Stomach (tissue), 9 donors: ENCODE results near the gene PRR27. TPM values are rescaled to one million over a fixed set of nuclear protein-coding genes. Genes with fewer than 3 reads are reported as not detected.

Experiments used
- DNase-seq, 2 donors: peaks; one replicate each; pipeline versions ENCODE4 v3.0.0 to v3.0.0-alpha.2; 2013 to 2019
- H3K27ac ChIP-seq, 5 donors: fragments of 200-600 bp in 4 of 5; sonication (generic) in 4 of 5; one replicate each; pipeline ENCODE4 v1.5.1; 2013 to 2019; ENCODE audit warnings: mild to moderate bottlenecking in 1 of 5, moderate library complexity in 1 of 5
- H3K27me3 ChIP-seq, 3 donors: fragments of 200-600 bp; sonication (generic); one replicate each; pipeline ENCODE4 v1.5.1; 2017 to 2019; ENCODE audit warnings: mixed run types in 1 of 3
- H3K36me3 ChIP-seq, 4 donors: fragments of 200-600 bp; sonication (generic); 1 replicate in 3 of 4; 2 replicates in 1 of 4; pipeline ENCODE4 v1.5.1; 2016 to 2019
- H3K4me1 ChIP-seq, 4 donors: fragments of 200-600 bp; sonication (generic); one replicate each; pipeline ENCODE4 v1.5.1; 2016 to 2019
- H3K4me3 ChIP-seq, 4 donors: fragments of 200-600 bp; sonication (generic) in 3 of 4; one replicate each; pipeline ENCODE4 v1.5.1; 2016 to 2019; ENCODE audit warnings: mild to moderate bottlenecking in 1 of 4
- H3K9me3 ChIP-seq, 4 donors: fragments of 200-600 bp; sonication (generic); one replicate each; pipeline ENCODE4 v1.5.1; 2016 to 2019
- CTCF ChIP-seq, 7 experiments: fragments of 450-650 bp in 4 of 7; fragments of 200-600 bp in 3 of 7; sonication (generic) in 3 of 7; IDR thresholded peaks; one replicate each; pipeline ENCODE4 v1.5.1; 2016 to 2019; ENCODE audit warnings: antibody characterized with exemption in 7 of 7, control low read depth in 2 of 7, mild to moderate bottlenecking in 1 of 7
- EP300 ChIP-seq: sonication (generic); formaldehyde crosslinking; IDR thresholded peaks from one replicate; pipeline ENCODE4 v1.6.1; 2017; ENCODE audit warnings: antibody characterized with exemption
- POLR2A ChIP-seq, 4 donors: fragments of 450-650 bp; IDR thresholded peaks; one replicate each; pipeline ENCODE4 v1.6.1; 2016; ENCODE audit warnings: antibody characterized with exemption in 4 of 4, control low read depth in 2 of 4, mild to moderate bottlenecking in 1 of 4, moderate library complexity in 1 of 4
- POLR2AphosphoS5 ChIP-seq, 3 donors: sonication (generic); formaldehyde crosslinking; IDR thresholded peaks; one replicate each; pipeline ENCODE4 v1.6.1; 2016; ENCODE audit warnings: antibody characterized with exemption in 3 of 3
- WGBS, 5 donors: extraction: QIAGEN DNeasy Blood & Tissue Kit in 3 of 5; methylation state at CpG; one replicate each; pipeline versions ENCODE4 v1.1.5 to v1.1.7; 2013 to 2018; 5-methylcytosine and 5-hydroxymethylcytosine counted together
- intact Hi-C: fragments of 100-400 bp; cut with DNase I; formaldehyde crosslinking; loops from one replicate; pipeline ENCODE4 v1.15.1; 2023; ENCODE audit warnings: low total_unique reads
- polyA plus RNA-seq, 3 donors: library from polyadenylated mRNA; stranded (reverse); fragments of 200-250 nt; gene quantifications; one replicate each; pipeline ENCODE4 v1.2.3, GENCODE V29; 2013
- total RNA-seq, 5 donors: library from RNA; depleted of rRNA; stranded (reverse); fragments of >200 nt; gene quantifications; one replicate each; pipeline versions ENCODE4 v1.1.0 to v1.2.3, GENCODE V29; 2014 to 2016
- donor health status: healthy with polysubstance abuse.
- donor health status: Bipolar disorder and iron deficiency.
- donor health status: healthy.

PRR27 gene
- total and polyA plus RNA-seq, 8 donors: not detected

DNA sequence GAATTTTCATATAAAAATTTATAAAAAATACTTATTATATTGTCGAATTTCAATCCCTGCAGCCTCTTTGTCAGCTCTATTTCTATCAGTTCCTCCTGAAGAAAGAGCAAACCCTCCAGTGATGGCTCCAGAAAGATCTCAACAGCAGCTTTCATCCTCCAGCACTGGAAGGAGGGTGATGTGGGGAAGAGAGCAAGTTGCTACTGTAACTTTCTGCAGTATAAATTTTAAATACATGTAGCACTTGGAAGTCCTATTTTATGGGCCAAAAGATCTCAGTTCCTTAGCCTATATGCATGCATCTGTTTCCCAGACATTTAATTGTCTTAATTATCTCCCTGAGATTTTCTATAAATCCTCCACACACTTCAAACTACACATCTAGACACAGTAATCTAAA lies 27.8 kb downstream of the PRR27 start:
- Histone ChIP-seq H3K4me1 (peaks cover 0 to 7% (median 0%) of the 10 kb centered on the region in 4 donors), H3K36me3 (no peaks in the 10 kb centered on the region), H3K4me3 (no peak overlapping the region), H3K27ac (no peak overlapping the region), H3K9me3 (no peaks in the 10 kb centered on the region), H3K27me3 (no peaks in the 10 kb centered on the region)
- TF ChIP-seq CTCF (IDR thresholded peaks at IDR 0.05) (no peak), EP300 (no peak), POLR2AphosphoS5 (IDR thresholded peaks at IDR 0.05) (no peak), POLR2A (IDR thresholded peaks at IDR 0.05) (no peak)
- 60 to 69% (median 65%) methylated on average over 1 of the region's 1 CpG for WGBS, 5 donors
- no peak for DNase-seq
- intact Hi-C loops: no loop called here

GRCh38 chr4:70182517-70183167 lies 28.6 kb downstream of the PRR27 start:
- TF ChIP-seq CTCF (IDR thresholded peaks at IDR 0.05) (no peak), EP300 (no peak), POLR2AphosphoS5 (IDR thresholded peaks at IDR 0.05) (peak in 1 of 3 donors; percentile 30)
- peak in 1 of 2 donors; percentile 37 for DNase-seq
- H3K27me3 ChIP-seq: no peaks in the 10 kb centered on the region
- no peak overlapping the region for H3K27ac ChIP-seq
- intact Hi-C loops: no loop called here
- H3K4me1 ChIP-seq: peaks cover 0 to 7% (median 0%) of the 10 kb centered on the region in 4 donors
- H3K36me3 ChIP-seq: no peaks in the 10 kb centered on the region
- no peaks in the 10 kb centered on the region for H3K9me3 ChIP-seq
- H3K4me3 ChIP-seq: no peak overlapping the region
- 15 to 28% (median 18%) methylated on average over 2 of the region's 2 CpGs for WGBS, 5 donors

DNA sequence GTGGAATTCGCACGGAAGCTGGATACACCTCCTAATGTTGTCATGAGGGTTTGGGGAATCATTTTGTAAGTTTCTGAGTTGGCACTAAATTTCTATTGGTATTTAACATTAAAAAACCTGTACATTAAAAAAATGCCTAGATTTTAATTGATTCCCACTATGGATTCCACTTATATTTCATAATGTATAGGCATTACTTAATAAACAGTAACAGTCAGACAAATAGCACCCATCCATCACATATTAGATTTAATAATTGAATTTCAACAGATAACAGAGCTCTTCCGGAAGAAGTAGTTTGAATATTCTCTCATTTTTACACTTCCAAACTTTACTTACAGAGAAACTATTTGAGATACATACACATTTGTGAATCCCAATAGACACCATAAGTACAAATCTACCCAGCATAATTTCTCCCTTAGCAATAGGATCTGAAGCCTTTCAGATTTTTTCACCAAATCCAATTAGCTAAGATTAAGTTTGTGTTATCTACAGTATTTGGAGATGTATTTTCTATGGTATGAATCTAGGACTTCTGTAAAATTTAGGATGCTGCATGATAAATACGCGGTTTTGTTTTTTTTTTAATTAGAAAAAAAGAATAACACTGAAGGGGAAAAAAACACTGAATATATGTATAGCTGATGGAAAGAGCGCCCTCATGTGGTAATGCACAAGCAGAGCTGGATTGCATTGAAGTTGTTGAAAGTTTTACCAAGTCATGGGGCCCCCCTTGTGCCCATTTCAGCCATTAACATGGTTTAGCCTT lies 29.3 kb downstream of the PRR27 start:
- DNase-seq: peak; percentile 28 to 78
- Histone ChIP-seq H3K4me3 (no peak overlapping the region), H3K27me3 (no peaks in the 10 kb centered on the region), H3K9me3 (no peaks in the 10 kb centered on the region), H3K4me1 (peaks cover 0 to 7% (median 0%) of the 10 kb centered on the region in 4 donors), H3K36me3 (no peaks in the 10 kb centered on the region), H3K27ac (no peak overlapping the region)
- TF ChIP-seq POLR2AphosphoS5 (IDR thresholded peaks at IDR 0.05) (no peak), POLR2A (IDR thresholded peaks at IDR 0.05) (no peak), CTCF (IDR thresholded peaks at IDR 0.05) (peak in 4 of 7 experiments; percentile 20 to 40 (median 30)), EP300 (no peak)
- intact Hi-C loops: no loop called here
- WGBS, 5 donors: 27 to 48% (median 39%) methylated on average over 6 of the region's 6 CpGs

GRCh38 chr4:70183940-70184246 lies 29.9 kb downstream of the PRR27 start:
- 59 to 82% (median 70%) methylated on average over 1 of the region's 1 CpG for WGBS, 5 donors
- H3K9me3 ChIP-seq: no peaks in the 10 kb centered on the region
- H3K4me3 ChIP-seq: no peak overlapping the region
- intact Hi-C loops: no loop called here
- no peaks in the 10 kb centered on the region for H3K27me3 ChIP-seq
- no peak overlapping the region for H3K27ac ChIP-seq
- no peaks in the 10 kb centered on the region for H3K36me3 ChIP-seq
- H3K4me1 ChIP-seq: peaks cover 0 to 7% (median 0%) of the 10 kb centered on the region in 4 donors
- no peak for DNase-seq
- TF ChIP-seq CTCF (IDR thresholded peaks at IDR 0.05) (peak in 1 of 7 experiments; percentile 2), POLR2AphosphoS5 (IDR thresholded peaks at IDR 0.05) (no peak)
